Bronchial epithelial cell (primary cell): ENCODE measurements around the gene MYL10. TPM values are rescaled to one million over a fixed set of nuclear protein-coding genes. Genes with fewer than 3 reads are reported as not detected.

Experiments used
- DNase-seq: peaks from one replicate; pipeline ENCODE4 v3.0.0-alpha.2; 2010; ENCODE audit warnings: low read depth
- FAIRE-seq: peaks from 2 replicates; lab custom pipeline; 2011; peaks lifted over from hg19 to GRCh38; lab: Jason Lieb, UNC
- H3K27me3 ChIP-seq: 2 replicates; pipeline ENCODE4 v1.5.1; 2011; ENCODE audit warnings: low read length; ENCODE audit not compliant: control insufficient read depth, insufficient read depth
- H3K36me3 ChIP-seq: 2 replicates; pipeline ENCODE4 v1.5.1; 2011; ENCODE audit warnings: low read length; ENCODE audit not compliant: control insufficient read depth, insufficient read depth
- H3K4me3 ChIP-seq: 2 replicates; pipeline ENCODE4 v1.5.1; 2011; ENCODE audit warnings: mild to moderate bottlenecking, low read depth, low read length, control low read depth
- CTCF ChIP-seq: IDR thresholded peaks from 2 replicates; pipeline ENCODE4 v1.5.1; 2011; ENCODE audit warnings: mild to moderate bottlenecking, moderate library complexity, low read length, control low read depth, inconsistent platforms; ENCODE audit not compliant: insufficient read depth, severe bottlenecking
- total RNA-seq: library from RNA; depleted of rRNA; stranded (reverse); fragments of >200 nt; gene quantifications from 2 replicates; pipeline ENCODE4 v1.2.1, GENCODE V29; 2014

Gene MYL10
- total RNA-seq, 1 donor from 2014 or later = not detected

- TF ChIP-seq CTCF = no peak
These were observed 24.7 kb downstream of the MYL10 start for GRCh38 chr7:101604331-101604933.

DNA sequence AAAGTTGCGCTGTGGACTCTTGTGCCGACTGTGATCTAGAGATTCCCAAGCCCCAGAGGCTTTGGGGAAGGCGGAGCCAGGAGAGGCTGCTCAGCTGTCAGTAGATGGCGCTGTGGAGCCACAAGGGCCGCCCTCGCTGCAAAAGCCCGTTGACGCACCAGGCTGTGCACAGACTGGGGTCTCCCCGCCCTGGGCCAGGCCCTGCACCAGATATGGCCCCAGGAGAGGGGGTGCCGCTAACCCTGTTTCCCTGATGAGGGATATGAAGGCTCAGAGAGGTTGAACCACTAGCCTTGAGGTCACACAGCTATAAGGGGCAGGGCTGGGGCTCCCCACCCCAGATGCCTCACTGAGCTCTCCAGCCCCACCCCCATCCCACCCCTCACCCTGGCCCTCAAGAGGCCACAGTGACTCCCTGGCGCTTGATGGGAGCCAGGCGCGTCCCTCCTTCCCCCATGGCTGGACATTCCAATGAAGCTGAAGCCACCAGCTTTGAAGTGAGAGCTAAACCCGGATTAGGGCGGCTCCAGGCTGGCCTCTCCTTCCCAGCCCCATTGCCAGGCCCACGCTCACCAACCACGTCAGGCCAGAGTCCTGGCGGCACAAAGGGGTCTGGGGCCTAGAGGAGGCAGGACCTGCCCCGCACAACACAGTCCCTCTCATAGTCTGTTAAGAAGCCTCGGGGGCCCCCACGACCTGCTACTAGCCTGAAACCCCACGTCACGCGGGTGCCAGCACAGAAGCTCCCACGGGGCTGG is 26.4 kb downstream of the MYL10 start:
- no peaks in the 10 kb centered on the region for H3K36me3 ChIP-seq
- FAIRE-seq (no peak), DNase-seq (peak; percentile 53)
- no peaks in the 10 kb centered on the region for H3K27me3 ChIP-seq
- peak; percentile 97 for TF ChIP-seq CTCF
- no peak overlapping the region for H3K4me3 ChIP-seq

More at GRCh38 chr7:101604331-101604933, 24.7 kb downstream of the MYL10 start:
- DNase-seq = no peak
- Histone ChIP-seq H3K36me3 (no peaks in the 10 kb centered on the region), H3K4me3 (no peak overlapping the region), H3K27me3 (no peaks in the 10 kb centered on the region)
- FAIRE-seq = no peak

DNA sequence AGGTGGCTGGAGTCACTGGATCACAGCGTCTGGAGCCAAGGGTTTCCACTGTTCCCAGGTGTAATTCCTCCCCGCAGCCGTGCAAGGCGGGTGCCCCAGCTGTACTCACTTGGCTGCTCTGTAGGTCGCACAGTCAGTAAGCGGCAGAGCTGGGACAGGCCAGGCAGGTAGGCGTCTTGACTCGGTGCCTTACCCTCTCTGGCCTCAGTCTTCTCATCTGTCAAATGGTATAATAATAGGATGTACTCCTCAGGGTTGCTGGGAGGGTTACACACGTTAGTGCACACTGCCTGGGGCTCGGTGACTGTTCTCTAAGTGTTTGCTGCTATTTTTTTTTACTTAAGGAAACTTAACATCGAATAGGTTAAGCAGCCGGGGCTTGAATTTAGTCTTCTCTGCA is 27.0 kb downstream of the MYL10 start:
- DNase-seq = no peak
- no peak for TF ChIP-seq CTCF
- no peak for FAIRE-seq
- no peak overlapping the region for H3K4me3 ChIP-seq
- no peaks in the 10 kb centered on the region for H3K27me3 ChIP-seq
- no peaks in the 10 kb centered on the region for H3K36me3 ChIP-seq

DNA sequence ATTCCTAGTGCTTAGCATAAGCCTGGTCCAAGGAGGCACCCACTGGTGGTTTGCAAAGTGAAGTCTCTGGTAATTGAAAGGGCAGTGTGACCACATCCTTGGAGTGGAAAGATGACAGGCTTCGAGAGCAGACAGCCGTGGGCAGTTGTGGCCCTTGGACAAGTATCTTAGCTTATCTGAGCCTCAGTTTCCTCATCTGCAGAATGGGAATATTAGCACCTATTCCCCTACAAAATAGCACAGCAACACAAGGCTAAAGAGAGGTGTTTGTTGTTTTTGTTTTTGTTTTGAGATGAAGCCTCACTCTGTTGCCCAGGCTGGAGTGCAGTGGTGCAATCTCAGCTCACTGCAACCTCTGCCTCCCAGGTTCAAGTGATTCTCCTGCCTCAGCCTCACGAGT is 29.3 kb downstream of the MYL10 start:
- no peak for FAIRE-seq
- Histone ChIP-seq H3K27me3 (no peaks in the 10 kb centered on the region), H3K4me3 (no peak overlapping the region), H3K36me3 (no peaks in the 10 kb centered on the region)
- no peak for DNase-seq
- no peak for TF ChIP-seq CTCF

DNA sequence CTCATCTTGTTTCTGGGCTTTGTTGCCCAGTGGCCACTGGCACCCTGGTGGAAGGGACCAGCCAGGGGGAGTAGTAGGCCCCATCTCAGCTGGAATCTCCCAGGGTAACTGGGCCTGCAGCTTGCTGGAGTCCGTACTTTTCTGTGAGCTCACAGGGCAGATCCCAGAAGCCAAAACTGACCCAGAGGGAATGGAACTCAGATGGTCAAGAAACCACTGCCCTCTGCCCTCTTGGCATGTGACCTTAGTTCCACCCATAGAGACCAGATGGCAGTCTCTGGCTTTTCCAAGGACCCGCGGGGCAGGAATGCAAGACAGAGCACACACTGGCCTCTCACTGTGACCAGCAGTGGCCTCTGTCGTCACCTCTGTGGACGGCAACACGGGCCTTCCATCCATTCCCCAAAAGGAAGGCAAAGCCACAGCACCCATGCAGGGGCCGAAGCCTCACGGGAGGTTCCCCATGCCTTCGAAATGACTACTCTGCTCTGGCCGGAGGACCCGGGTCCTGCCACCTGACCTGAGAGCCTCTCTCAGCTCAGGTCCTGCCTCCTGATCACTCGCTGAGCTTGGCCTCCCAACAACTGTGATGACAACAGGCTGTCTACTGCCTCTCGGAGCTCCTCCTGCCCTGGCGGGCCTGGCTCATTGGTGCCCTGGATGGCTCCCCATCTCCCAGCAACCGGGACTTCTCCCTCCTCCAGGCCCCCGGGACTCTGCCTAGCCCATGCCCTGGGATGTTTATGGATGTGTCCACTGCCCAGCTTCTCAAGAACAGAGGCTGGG is 29.9 kb downstream of the MYL10 start:
- Histone ChIP-seq H3K36me3 (no peaks in the 10 kb centered on the region), H3K4me3 (no peak overlapping the region), H3K27me3 (no peaks in the 10 kb centered on the region)
- TF ChIP-seq CTCF = no peak
- no peak for FAIRE-seq
- DNase-seq = no peak
